GM18951 (cell line): ENCODE data around the gene SUGCT.
"Not testable (repeated sequence)": the region's sequence is repeated elsewhere in the genome, so short reads cannot be mapped to it uniquely, and the experiment has no call there.

Experiments
- POLR2A ChIP-seq: IDR thresholded peaks from 4 replicates; pipeline ENCODE4 v1.6.1; 2011; ENCODE audit warnings: mild to moderate bottlenecking; ENCODE audit not compliant: insufficient read length, insufficient read depth; ENCODE audit errors: extremely low read depth
- in situ Hi-C: fragments of 300-500 bp; cut with MboI; formaldehyde crosslinking; loops from one replicate; pipeline ENCODE4 v1.12.0; 2022; ENCODE audit warnings: low sequenced_read_pairs, mixed read lengths, inconsistent platforms; ENCODE audit not compliant: unreplicated experiment

SUGCT gene

DNA sequence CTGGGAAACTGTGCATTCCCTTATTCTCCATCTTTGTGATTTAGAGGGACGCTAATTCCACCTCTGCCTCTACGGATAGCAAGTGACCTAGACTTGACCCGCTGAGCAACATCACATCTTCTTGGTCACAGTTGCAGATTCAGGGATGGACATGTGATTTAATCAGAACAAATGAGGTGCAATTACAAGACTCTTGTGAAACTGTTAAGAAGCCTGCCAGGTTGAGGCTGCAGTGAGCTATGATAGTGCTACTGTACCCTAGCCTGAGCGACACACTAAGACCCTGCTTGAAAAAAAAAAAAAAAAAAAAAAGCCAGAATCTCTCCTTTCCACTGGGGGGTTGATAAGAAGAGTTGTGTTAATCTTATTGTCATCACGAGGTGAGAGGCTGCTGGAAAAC is 14.8 kb upstream of the SUGCT start:
- no peak for TF ChIP-seq POLR2A
- in situ Hi-C loops = no loop called here

DNA sequence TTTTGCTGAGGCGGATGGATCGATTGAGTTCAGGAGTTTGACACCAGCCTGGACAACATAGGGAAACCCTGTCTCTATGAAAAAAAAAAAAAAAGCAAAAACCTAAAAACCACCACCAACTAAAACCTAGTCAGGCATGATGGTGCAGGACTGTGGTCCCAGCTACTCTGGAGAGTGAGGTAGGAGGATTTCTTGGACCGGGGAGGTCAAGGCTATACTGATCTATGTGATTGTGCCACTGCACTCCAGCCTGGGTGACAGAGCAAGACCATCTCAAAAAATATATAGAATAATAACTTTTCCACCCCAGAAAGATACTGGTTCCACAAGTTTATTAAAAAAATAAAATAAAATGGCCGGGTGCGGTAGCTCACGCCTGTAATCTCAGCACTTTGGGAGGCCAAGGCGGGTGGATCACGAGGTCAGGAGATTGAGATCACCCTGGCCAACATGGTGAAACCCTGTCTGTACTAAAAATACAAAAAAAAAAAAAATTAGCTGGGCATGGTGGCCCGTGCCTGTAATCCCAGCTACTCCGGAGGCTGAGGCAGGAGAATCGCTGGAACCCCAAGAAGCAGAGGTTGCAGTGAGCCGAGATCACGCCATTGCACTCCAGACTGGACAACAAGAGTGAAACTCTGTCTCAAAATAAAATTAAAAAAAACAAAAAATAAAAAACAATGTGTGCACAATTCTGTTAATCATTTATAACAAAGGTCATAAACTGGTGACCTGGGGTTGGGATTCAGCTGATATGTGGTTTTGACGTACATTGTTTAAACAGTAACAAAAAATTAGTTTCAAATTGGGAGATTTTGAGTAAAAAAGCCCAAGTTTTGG is 12.5 kb upstream of the SUGCT start:
- in situ Hi-C loops = not testable (repeated sequence)

- TF ChIP-seq POLR2A = no peak
- in situ Hi-C loops = no loop called here
Measured at GRCh38 chr7:40122940-40123254, 11.9 kb upstream of the SUGCT start.

DNA sequence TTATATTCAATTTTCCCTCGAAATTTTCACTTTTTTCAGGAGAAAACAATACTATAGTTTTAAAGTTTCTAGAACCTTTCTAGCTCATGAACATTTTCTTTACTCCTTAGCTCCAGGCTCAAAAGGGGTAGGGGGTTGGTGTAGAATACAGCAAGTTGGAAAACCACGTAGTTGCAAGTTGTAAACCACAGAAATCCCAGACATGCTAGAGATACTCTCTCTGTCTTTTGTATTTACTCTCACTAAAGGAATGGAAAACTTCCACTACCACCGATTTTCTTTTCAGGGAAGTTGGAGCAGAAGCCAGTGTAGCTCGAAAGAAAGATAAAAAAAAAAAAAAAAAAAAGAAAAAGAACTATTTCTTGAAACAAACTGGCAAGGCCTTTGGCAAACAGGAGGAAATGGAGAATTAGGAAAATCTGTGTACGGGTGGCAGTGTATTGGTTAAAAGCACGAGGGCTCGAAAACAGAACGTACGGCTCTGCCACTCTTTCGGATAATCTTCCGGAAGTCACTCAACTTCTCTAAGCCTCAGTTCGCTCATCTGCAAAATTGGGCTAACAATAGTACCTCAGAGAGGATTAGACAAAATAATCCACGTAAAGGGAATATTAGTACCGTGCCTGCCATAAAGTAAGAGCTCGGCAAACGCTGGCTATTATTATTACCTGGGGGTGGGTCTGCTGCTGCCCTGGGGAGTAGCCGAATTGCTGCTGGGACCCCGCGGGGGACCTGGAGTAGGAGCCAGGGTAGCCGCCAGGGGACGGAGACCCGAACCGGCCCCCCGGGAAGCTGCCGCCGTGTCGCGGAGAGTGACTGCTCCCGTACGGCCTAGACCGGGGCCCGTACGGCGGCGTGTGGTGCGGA is 1.0 kb upstream of the SUGCT start:
- in situ Hi-C loops = no loop called here
- no peak for TF ChIP-seq POLR2A

DNA sequence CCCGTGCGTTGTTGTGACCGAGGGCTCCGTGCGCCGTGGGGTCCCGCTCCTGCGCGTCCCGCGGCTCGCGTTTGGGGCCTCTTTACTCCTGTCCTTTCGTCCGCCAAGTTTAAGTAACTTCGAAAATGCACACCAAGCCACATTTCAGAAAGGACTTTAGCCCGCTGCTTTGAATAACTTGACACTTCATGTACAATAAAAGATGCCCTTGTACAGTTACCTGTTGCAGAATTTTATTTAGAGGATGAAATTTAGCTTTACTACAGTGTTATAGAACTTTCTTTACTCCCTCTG is 459 bp downstream of the SUGCT start:
- TF ChIP-seq POLR2A = no peak
- in situ Hi-C loops = no loop called here

GRCh38 chr7:40137563-40137962 is 2.8 kb downstream of the SUGCT start:
- in situ Hi-C loops = no loop called here

DNA sequence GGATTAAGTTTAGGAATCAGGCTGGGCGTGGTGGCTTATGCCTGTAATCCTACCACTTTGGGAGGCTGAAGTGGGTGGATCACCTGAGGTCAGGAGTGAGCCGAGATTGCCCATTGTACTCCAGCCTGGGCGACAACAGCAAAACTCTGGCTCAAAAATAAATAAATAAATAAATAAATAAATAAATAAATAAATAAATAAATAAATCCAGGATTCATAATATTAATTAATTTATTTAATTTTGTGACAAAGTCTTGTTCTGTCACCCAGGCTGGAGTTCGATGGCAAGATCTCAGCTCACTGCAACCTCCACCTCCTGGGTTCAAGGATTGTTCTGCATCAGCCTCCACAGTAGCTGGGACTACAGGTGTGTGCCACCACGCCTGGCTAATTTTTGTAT is 4.2 kb downstream of the SUGCT start:
- in situ Hi-C loops = no loop called here

More at GRCh38 chr7:40137563-40137962, 2.8 kb downstream of the SUGCT start:
- no peak for TF ChIP-seq POLR2A

GRCh38 chr7:40139891-40140290 is 5.1 kb downstream of the SUGCT start:
- in situ Hi-C loops = not testable (repeated sequence)

More for the DNA sequence above, 4.2 kb downstream of the SUGCT start:
- TF ChIP-seq POLR2A = no peak

DNA sequence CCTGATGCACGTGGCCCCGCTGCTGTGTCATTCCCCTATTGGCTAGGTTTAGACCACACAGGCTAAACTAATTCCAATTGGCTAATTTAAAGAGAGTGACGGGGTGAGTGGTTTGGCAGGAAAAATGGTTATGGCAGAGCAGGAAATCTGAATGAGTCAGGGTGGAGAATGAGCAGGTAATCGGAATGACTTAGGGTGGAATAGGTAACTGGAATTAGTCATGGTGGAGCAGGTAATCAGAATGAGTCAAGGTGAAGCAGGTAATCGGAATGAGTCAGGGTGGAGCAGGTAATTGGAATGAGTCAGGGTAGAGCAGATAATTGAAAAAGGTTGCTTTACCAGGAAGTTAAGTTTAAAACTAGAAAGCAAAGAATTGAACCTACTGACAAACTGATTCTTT is 7.1 kb downstream of the SUGCT start:
- in situ Hi-C loops = not testable (repeated sequence)

- in situ Hi-C loops = not testable (repeated sequence)
Measured at GRCh38 chr7:40145596-40146130, 10.9 kb downstream of the SUGCT start.

- no peak for TF ChIP-seq POLR2A
- in situ Hi-C loops = no loop called here
Measured at GRCh38 chr7:40147371-40148246, 12.8 kb downstream of the SUGCT start.

- in situ Hi-C loops = not testable (repeated sequence)
Measured at GRCh38 chr7:40148247-40148580, 13.4 kb downstream of the SUGCT start.

- TF ChIP-seq POLR2A = no peak
- in situ Hi-C loops = no loop called here
Measured at GRCh38 chr7:40148671-40149070, 13.9 kb downstream of the SUGCT start.

DNA sequence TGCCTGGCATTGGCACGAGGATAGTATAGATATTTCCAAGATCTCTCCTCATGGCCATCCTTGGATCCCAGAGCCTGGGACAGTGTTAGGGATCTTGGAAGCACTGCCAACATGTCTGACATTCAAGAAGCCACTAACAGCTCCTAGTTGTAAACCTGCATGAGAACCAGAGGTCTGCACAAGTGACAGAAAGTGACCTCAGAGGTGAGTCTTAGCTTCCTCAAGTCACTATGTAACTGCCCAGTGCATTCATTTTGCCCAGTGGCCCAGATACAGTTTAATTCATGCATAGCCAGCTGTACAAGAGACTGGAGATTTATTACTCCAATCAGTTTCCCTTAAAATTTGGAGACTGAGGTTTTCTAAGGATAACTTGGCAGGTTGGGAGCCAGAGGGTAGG is 16.7 kb downstream of the SUGCT start:
- no peak for TF ChIP-seq POLR2A
- in situ Hi-C loops = no loop called here

- in situ Hi-C loops = no loop called here
- no peak for TF ChIP-seq POLR2A
Measured at GRCh38 chr7:40156988-40157387, 22.2 kb downstream of the SUGCT start.
